HAP-1 (cell line): ENCODE measurements around the gene GDPD5.

Source experiments
- DNase-seq, 2 experiments: peaks; one replicate each; pipeline ENCODE4 v3.0.0-alpha.2; 2016 to 2020; ENCODE audit warnings: low spot score in 2 of 2
- H3K27me3 ChIP-seq: fragments of 250-450 bp; sonication (Bioruptor Pico); 2 replicates; pipeline ENCODE4 v1.5.1; 2020; ENCODE audit warnings: low read depth, mild to moderate bottlenecking, moderate library complexity
- H3K36me3 ChIP-seq: fragments of 250-450 bp; sonication (Bioruptor Pico); replicated peaks from 2 replicates; pipeline ENCODE4 v1.5.1; 2020; ENCODE audit warnings: mild to moderate bottlenecking
- H3K4me1 ChIP-seq: fragments of 250-450 bp; sonication (Bioruptor Pico); 2 replicates; pipeline ENCODE4 v1.5.1; 2020; ENCODE audit warnings: mild to moderate bottlenecking
- H3K4me3 ChIP-seq: fragments of 250-450 bp; sonication (Bioruptor Pico); 2 replicates; pipeline ENCODE4 v1.5.1; 2020; ENCODE audit warnings: mild to moderate bottlenecking, moderate library complexity
- H3K9me3 ChIP-seq: fragments of 250-450 bp; sonication (Bioruptor Pico); 2 replicates; pipeline ENCODE4 v1.5.1; 2020; ENCODE audit warnings: mild to moderate bottlenecking, moderate library complexity
- in situ Hi-C: fragments of 300-500 bp; cut with MboI; formaldehyde crosslinking; loops from 3 replicates; pipeline ENCODE4 v1.14.3; 2020; ENCODE audit warnings: low sequenced_read_pairs, inconsistent platforms, mixed read lengths

Gene GDPD5

GRCh38 chr11:75506827-75507226 is 18.9 kb downstream of the GDPD5 start:
- in situ Hi-C loops: no loop called here
- H3K36me3 ChIP-seq: no peaks in the 10 kb centered on the region
- no peak overlapping the region for H3K4me3 ChIP-seq
- no peak for DNase-seq
- no peaks in the 10 kb centered on the region for H3K9me3 ChIP-seq
- H3K4me1 ChIP-seq: no peaks in the 10 kb centered on the region
- no peaks in the 10 kb centered on the region for H3K27me3 ChIP-seq

GRCh38 chr11:75505916-75506692 is 19.6 kb downstream of the GDPD5 start:
- Histone ChIP-seq H3K4me3 (no peak overlapping the region), H3K9me3 (no peaks in the 10 kb centered on the region), H3K36me3 (no peaks in the 10 kb centered on the region), H3K4me1 (no peaks in the 10 kb centered on the region), H3K27me3 (no peaks in the 10 kb centered on the region)
- in situ Hi-C loops: no loop called here
- no peak for DNase-seq

GRCh38 chr11:75504501-75504900 is 21.2 kb downstream of the GDPD5 start:
- in situ Hi-C loops: no loop called here

DNA sequence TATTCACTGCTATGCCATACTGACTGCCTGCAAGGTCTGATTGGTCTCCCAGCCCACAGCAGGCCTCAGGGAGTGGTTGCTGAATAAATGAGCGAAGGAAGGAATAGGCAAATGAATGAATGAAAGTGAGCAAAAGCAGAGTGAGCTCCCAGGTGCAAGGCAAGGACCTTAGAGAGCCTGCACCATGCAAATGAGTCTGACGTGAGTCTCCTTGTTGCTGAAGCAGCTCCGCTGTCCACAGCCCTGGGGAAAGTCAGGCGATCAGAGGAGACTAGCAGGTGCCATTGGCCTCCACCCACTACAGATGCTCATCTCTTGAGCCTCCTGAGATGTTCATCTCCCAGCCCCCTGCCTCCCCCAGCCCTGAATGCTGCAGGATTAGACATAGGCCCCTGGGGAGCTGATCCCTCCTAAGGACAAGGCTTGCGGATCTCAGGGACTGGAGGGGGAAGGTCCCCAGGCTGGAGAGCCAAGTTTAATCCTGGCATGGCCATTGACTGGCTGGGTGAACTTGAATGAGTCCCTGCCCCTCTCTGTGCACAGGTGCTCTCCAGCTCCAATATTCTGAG is 22.1 kb downstream of the GDPD5 start:
- in situ Hi-C loops: no loop called here
- Histone ChIP-seq H3K4me1 (no peaks in the 10 kb centered on the region), H3K36me3 (no peaks in the 10 kb centered on the region), H3K9me3 (no peaks in the 10 kb centered on the region), H3K4me3 (no peak overlapping the region), H3K27me3 (no peaks in the 10 kb centered on the region)
- DNase-seq: no peak

More at GRCh38 chr11:75504501-75504900, 21.2 kb downstream of the GDPD5 start:
- no peaks in the 10 kb centered on the region for H3K27me3 ChIP-seq
- H3K4me3 ChIP-seq: no peak overlapping the region
- H3K36me3 ChIP-seq: no peaks in the 10 kb centered on the region
- DNase-seq: no peak
- no peaks in the 10 kb centered on the region for H3K4me1 ChIP-seq
- H3K9me3 ChIP-seq: no peaks in the 10 kb centered on the region

DNA sequence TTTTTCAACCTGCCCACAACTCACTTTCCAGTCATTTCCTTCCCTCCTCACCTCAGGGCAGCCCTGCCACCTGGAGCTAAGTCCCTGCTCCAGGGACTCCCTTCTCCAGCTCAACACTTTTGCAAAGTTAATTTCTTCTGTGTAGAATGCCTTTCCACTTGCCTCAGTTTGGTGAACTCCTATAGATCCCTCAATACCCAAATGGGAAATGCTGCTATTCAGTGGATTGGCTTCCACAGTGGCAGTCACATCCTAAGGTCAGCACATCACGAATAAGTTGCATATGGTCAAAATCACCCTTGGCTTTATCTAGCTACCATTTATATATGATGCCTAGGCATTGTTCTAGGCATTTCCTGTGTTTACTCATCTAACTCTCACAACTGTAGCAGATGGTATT is 23.6 kb downstream of the GDPD5 start:
- H3K4me1 ChIP-seq: no peaks in the 10 kb centered on the region
- DNase-seq: no peak
- H3K27me3 ChIP-seq: no peaks in the 10 kb centered on the region
- in situ Hi-C loops: no loop called here
- H3K36me3 ChIP-seq: no peaks in the 10 kb centered on the region
- no peaks in the 10 kb centered on the region for H3K9me3 ChIP-seq
- no peak overlapping the region for H3K4me3 ChIP-seq

- in situ Hi-C loops: no loop called here
These were observed 25.0 kb downstream of the GDPD5 start for GRCh38 chr11:75500742-75501141.

GRCh38 chr11:75499423-75500190 is 26.1 kb downstream of the GDPD5 start:
- Histone ChIP-seq H3K36me3 (no peaks in the 10 kb centered on the region), H3K4me1 (no peaks in the 10 kb centered on the region), H3K4me3 (no peak overlapping the region), H3K9me3 (no peaks in the 10 kb centered on the region), H3K27me3 (no peaks in the 10 kb centered on the region)
- DNase-seq: no peak
- in situ Hi-C loops: no loop called here

More at GRCh38 chr11:75500742-75501141, 25.0 kb downstream of the GDPD5 start:
- no peak for DNase-seq
- Histone ChIP-seq H3K9me3 (no peaks in the 10 kb centered on the region), H3K4me1 (no peaks in the 10 kb centered on the region), H3K36me3 (no peaks in the 10 kb centered on the region), H3K4me3 (no peak overlapping the region), H3K27me3 (no peaks in the 10 kb centered on the region)

GRCh38 chr11:75498556-75499255 is 27.0 kb downstream of the GDPD5 start:
- H3K27me3 ChIP-seq: no peaks in the 10 kb centered on the region
- no peaks in the 10 kb centered on the region for H3K9me3 ChIP-seq
- no peaks in the 10 kb centered on the region for H3K36me3 ChIP-seq
- H3K4me1 ChIP-seq: no peaks in the 10 kb centered on the region
- no peak for DNase-seq
- no peak overlapping the region for H3K4me3 ChIP-seq
- in situ Hi-C loops: no loop called here

DNA sequence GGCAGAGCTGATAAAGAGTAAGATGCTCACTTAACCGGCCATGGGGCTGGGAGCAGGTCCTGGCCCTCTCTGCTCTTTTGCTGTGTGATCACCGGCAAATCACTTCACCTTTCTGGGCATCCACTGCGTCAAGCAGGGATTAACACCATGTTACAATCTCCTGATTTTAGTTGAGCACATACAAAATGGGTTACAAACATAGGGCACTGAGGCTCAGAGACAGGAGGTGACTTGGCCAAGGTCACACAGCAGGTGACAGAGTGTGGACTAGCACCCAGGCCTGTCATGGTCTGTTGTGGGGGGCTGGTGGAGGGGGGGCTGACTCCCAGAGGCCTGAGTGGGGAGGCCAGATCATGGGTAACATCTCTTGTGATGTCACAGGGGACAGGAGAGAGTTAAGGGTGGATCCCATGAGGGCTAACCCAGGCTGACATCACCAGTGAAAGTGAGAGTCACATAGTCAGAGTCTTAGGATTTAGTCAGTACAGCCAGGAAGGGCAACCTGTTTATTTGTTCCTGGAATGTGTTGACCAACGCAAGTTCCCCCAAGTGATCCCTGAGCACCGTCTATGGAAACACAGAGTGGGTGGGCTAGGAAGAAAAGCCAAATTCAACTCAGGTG is 27.8 kb downstream of the GDPD5 start:
- H3K36me3 ChIP-seq: no peaks in the 10 kb centered on the region
- no peaks in the 10 kb centered on the region for H3K9me3 ChIP-seq
- H3K4me3 ChIP-seq: no peak overlapping the region
- DNase-seq: no peak
- H3K4me1 ChIP-seq: no peaks in the 10 kb centered on the region
- no peaks in the 10 kb centered on the region for H3K27me3 ChIP-seq
- in situ Hi-C loops: no loop called here

DNA sequence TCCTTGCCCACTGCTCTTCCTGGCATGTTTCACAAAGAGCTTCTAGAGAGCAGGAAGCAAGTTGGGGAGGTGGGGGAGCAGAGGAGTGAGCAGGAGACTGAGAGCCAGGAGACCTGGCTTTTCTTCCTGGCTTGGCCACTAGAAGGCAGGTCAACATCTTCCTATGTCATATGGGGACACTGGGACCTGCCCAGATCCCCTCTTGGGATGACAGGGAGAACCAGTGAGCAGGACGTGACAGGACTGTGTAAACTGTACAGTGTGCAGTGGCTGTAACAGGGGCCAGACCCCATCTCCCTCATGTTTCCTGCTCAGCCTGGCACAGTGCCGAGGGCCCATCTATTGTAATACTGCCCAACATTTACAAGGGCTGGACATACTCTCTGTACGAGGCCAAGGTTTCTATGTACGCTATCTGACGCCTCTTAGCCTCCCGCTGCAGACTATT is 29.4 kb downstream of the GDPD5 start:
- no peaks in the 10 kb centered on the region for H3K36me3 ChIP-seq
- no peaks in the 10 kb centered on the region for H3K4me1 ChIP-seq
- in situ Hi-C loops: no loop called here
- no peaks in the 10 kb centered on the region for H3K9me3 ChIP-seq
- DNase-seq: no peak
- H3K27me3 ChIP-seq: no peaks in the 10 kb centered on the region
- no peak overlapping the region for H3K4me3 ChIP-seq

DNA sequence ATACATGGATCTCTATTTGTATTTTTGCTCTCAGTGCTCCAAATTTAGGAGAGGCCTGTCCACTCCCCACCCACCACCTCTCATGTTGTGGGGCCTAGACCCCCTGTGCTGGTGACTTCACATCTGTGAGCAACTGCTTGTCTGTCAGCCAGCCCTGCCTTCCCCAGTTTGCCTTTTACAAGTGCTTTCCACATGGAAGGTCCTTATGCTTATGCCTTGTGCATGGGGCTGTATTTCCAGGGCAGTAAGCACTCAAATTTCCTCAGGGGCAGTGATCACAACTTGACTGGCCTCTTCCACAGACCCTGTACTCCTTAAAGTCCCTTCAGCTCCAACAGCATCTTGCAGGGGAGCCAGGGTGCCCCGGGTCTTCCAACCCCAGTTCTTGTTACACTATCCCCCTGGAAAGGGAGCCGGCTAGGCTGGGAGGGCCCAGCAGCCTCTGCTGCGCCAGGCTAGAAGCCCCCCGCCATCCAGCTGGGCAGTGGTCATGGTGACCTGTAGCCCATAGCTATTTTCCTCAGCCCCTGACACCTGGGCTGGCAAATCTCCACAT is 29.9 kb downstream of the GDPD5 start:
- Histone ChIP-seq H3K9me3 (no peaks in the 10 kb centered on the region), H3K4me3 (no peak overlapping the region), H3K27me3 (no peaks in the 10 kb centered on the region), H3K4me1 (no peaks in the 10 kb centered on the region), H3K36me3 (no peaks in the 10 kb centered on the region)
- in situ Hi-C loops: no loop called here
- DNase-seq: no peak

- H3K4me3 ChIP-seq: no peak overlapping the region
- no peaks in the 10 kb centered on the region for H3K4me1 ChIP-seq
- H3K27me3 ChIP-seq: no peaks in the 10 kb centered on the region
- no peaks in the 10 kb centered on the region for H3K36me3 ChIP-seq
- H3K9me3 ChIP-seq: no peaks in the 10 kb centered on the region
- in situ Hi-C loops: no loop called here
- DNase-seq: no peak
These were observed 32.1 kb downstream of the GDPD5 start for GRCh38 chr11:75493626-75494025.

DNA sequence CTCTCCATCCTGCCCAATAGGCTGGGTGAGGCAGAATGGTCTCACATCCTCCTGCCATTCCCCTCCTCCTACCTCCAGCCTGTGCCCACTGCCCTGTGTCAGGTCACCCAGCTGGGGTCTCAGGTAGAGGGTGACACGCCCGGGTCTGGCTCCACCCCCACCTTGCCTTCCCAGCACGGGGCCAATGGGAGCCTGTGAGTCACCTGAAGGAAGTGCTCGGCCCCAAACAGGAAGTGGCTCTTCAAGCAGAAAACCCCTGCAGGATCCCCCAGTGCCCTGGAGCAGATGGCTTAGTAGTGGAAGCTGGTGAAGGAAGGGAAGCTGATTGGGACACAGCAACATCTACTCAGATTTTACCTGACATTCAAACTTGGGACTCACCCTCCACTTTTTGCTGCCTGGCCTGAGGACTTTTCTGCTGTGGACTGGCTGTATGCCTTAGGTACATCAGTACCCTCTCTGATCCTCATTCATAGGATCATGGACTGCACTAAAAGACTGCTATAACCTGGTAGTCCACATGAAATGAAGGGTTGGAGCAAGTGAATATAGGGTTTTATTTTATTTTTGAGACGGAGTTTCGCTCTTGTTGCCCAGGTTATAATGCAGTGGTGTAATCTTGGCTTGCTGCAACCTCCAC is 33.4 kb downstream of the GDPD5 start:
- no peaks in the 10 kb centered on the region for H3K4me1 ChIP-seq

More for the DNA sequence above, 33.4 kb downstream of the GDPD5 start:
- Histone ChIP-seq H3K4me3 (no peak overlapping the region), H3K27me3 (no peaks in the 10 kb centered on the region), H3K36me3 (no peaks in the 10 kb centered on the region), H3K9me3 (no peaks in the 10 kb centered on the region)
- DNase-seq: no peak
- in situ Hi-C loops: no loop called here
